GM23338 (cell line): Measurements from ENCODE around the gene CRIP3. TPM values are rescaled to one million over a fixed set of nuclear protein-coding genes. Genes with fewer than 3 reads are reported as not detected.

ENCODE experiments used
- ATAC-seq: fragments of 200-7000 bp; cut with Tn5 transposase; 3 replicates; pipeline ENCODE4 v1.9.1; 2020
- DNase-seq: peaks from one replicate; pipeline ENCODE4 v3.0.0-alpha.2; 2015; ENCODE audit warnings: low spot score
- H2AFZ ChIP-seq: fragments of 200-600 bp; sonication (generic); 2 replicates; pipeline ENCODE4 v1.8.0; 2016; ENCODE audit warnings: antibody characterized with exemption, mild to moderate bottlenecking, moderate library complexity
- H3F3A ChIP-seq: fragments of 200-600 bp; sonication (generic); replicated peaks from 2 replicates; pipeline ENCODE4 v1.8.0; 2017; ENCODE audit warnings: antibody characterized with exemption, mixed run types, low read depth
- H3K27ac ChIP-seq: fragments of 200-600 bp; sonication (generic); 2 replicates; pipeline ENCODE4 v1.6.1; 2016; ENCODE audit warnings: low read depth
- H3K27me3 ChIP-seq: fragments of 200-600 bp; sonication (generic); 2 replicates; pipeline ENCODE4 v1.8.0; 2016; ENCODE audit warnings: mild to moderate bottlenecking, mixed run types, moderate library complexity; ENCODE audit not compliant: insufficient read depth
- H3K36me3 ChIP-seq: fragments of 200-600 bp; sonication (generic); 2 replicates; pipeline ENCODE4 v1.8.0; 2016; ENCODE audit warnings: mild to moderate bottlenecking; ENCODE audit not compliant: insufficient read depth
- H3K4me1 ChIP-seq: fragments of 200-600 bp; sonication (generic); 2 replicates; pipeline ENCODE4 v1.8.0; 2016; ENCODE audit warnings: mild to moderate bottlenecking, moderate library complexity; ENCODE audit not compliant: insufficient read depth
- H3K4me2 ChIP-seq: fragments of 200-600 bp; sonication (generic); 2 replicates; pipeline ENCODE4 v1.7.1; 2017; ENCODE audit warnings: mixed run types
- H3K4me3 ChIP-seq: fragments of 200-600 bp; sonication (generic); 2 replicates; pipeline ENCODE4 v1.6.1; 2016; ENCODE audit warnings: mixed run types
- H3K79me2 ChIP-seq: fragments of 200-600 bp; sonication (generic); replicated peaks from 2 replicates; pipeline ENCODE4 v1.8.0; 2017; ENCODE audit warnings: mild to moderate bottlenecking; ENCODE audit not compliant: insufficient read depth
- H3K9me2 ChIP-seq: fragments of 200-600 bp; sonication (generic); 2 replicates; pipeline ENCODE4 v1.8.0; 2017; ENCODE audit not compliant: insufficient read depth
- H4K20me1 ChIP-seq: fragments of 200-600 bp; sonication (generic); replicated peaks from 2 replicates; pipeline ENCODE4 v1.8.0; 2017; ENCODE audit warnings: mild to moderate bottlenecking; ENCODE audit not compliant: insufficient read depth
- H3K27ac Mint-ChIP-seq: 2 replicates; pipeline ENCODE4 v1.8.0; 2020; ENCODE audit warnings: inconsistent platforms, mild to moderate bottlenecking, moderate library complexity, mixed read lengths
- H3K27me3 Mint-ChIP-seq: 3 replicates; pipeline ENCODE4 v1.8.0; 2022; ENCODE audit warnings: low read depth, mild to moderate bottlenecking, moderate library complexity, mixed read lengths, inconsistent platforms; ENCODE audit not compliant: insufficient read depth, poor library complexity
- H3K36me3 Mint-ChIP-seq: 3 replicates; pipeline ENCODE4 v1.8.0; 2021; ENCODE audit warnings: low read depth, mild to moderate bottlenecking, inconsistent platforms, moderate library complexity, mixed read lengths
- H3K4me1 Mint-ChIP-seq: 3 replicates; pipeline ENCODE4 v1.8.0; 2020; ENCODE audit warnings: mild to moderate bottlenecking, inconsistent platforms, mixed read lengths
- H3K4me3 Mint-ChIP-seq: 3 replicates; pipeline ENCODE4 v1.8.0; 2021; ENCODE audit warnings: moderate library complexity, mild to moderate bottlenecking, inconsistent platforms, mixed read lengths
- H3K9me3 Mint-ChIP-seq: 3 replicates; pipeline ENCODE4 v1.8.0; 2020; ENCODE audit warnings: moderate library complexity, mild to moderate bottlenecking, inconsistent platforms, mixed read lengths
- CREB1 ChIP-seq: fragments of 250-450 bp; sonication (Bioruptor Pico); IDR thresholded peaks from 2 replicates; pipeline ENCODE4 v1.5.0; 2020; ENCODE audit warnings: low read depth, mild to moderate bottlenecking, moderate library complexity
- EZH2 ChIP-seq: fragments of 200-600 bp; sonication (generic); IDR thresholded peaks from one replicate; pipeline ENCODE4 v1.8.0; 2017; ENCODE audit warnings: antibody characterized with exemption, mild to moderate bottlenecking, low read depth; ENCODE audit not compliant: unreplicated experiment
- EZH2phosphoT487 ChIP-seq: fragments of 200-600 bp; sonication (generic); IDR thresholded peaks from one replicate; pipeline ENCODE4 v1.8.1; 2018; ENCODE audit warnings: antibody characterized with exemption; ENCODE audit not compliant: unreplicated experiment
- JUNB ChIP-seq: IDR thresholded peaks from one replicate; pipeline ENCODE4 v1.6.1; 2016; ENCODE audit warnings: antibody characterized with exemption; ENCODE audit not compliant: unreplicated experiment
- NANOG ChIP-seq: IDR thresholded peaks from 2 replicates; pipeline ENCODE4 v1.6.1; 2016; ENCODE audit warnings: antibody characterized with exemption, borderline replicate concordance
- POLR2AphosphoS5 ChIP-seq: IDR thresholded peaks from 2 replicates; pipeline ENCODE4 v1.6.1; 2016; ENCODE audit warnings: antibody characterized with exemption, low read depth
- STAT1 ChIP-seq: IDR thresholded peaks from one replicate; pipeline ENCODE4 v1.6.1; 2016; ENCODE audit warnings: antibody characterized with exemption; ENCODE audit not compliant: unreplicated experiment
- ZNF114 ChIP-seq: fragments of 250-450 bp; sonication (Bioruptor Pico); IDR thresholded peaks from 2 replicates; pipeline ENCODE4 v1.5.0; 2020; ENCODE audit warnings: mild to moderate bottlenecking, moderate library complexity
- ZNF331 ChIP-seq: fragments of 250-450 bp; sonication (Bioruptor Pico); IDR thresholded peaks from 2 replicates; pipeline ENCODE4 v1.5.0; 2020; ENCODE audit warnings: low read depth, mild to moderate bottlenecking, moderate library complexity
- polyA plus RNA-seq: library from polyadenylated mRNA; unstranded; fragments of >200 nt; fragmentation: Nextera tagmentation; extraction: Ambion mirVana; gene quantifications from 2 replicates; pipeline ENCODE4 v1.2.1, GENCODE V29; 2016
- total RNA-seq: library from RNA; depleted of rRNA; stranded (reverse); fragments of >200 nt; shearing (Covaris generic); gene quantifications from 2 replicates; pipeline ENCODE4 v1.2.3, GENCODE V29; 2014
- TF ChIP-seq, protein P1 (sequence below), 2 experiments: fragments of 200-600 bp in 1 of 2; sonication (generic) in 1 of 2; conservative IDR thresholded peaks; 2 replicates each; pipeline versions ENCODE4 v1.5.1 to v1.6.1; 2016 to 2017; ENCODE audit warnings: antibody characterized with exemption in 2 of 2, low read depth in 2 of 2, mild to moderate bottlenecking in 2 of 2, moderate library complexity in 1 of 2
- TF ChIP-seq, protein P2 (sequence below): fragments of 250-450 bp; sonication (Bioruptor Pico); IDR thresholded peaks from 2 replicates; pipeline ENCODE4 v1.5.0; 2020; ENCODE audit warnings: mild to moderate bottlenecking, moderate library complexity
- TF ChIP-seq, protein P3 (sequence below): IDR thresholded peaks from 2 replicates; pipeline ENCODE4 v1.6.1; 2016; ENCODE audit warnings: antibody characterized with exemption
- TF ChIP-seq, protein P4 (sequence below): IDR thresholded peaks from one replicate; pipeline ENCODE4 v1.6.1; 2018; ENCODE audit warnings: antibody characterized with exemption; ENCODE audit not compliant: unreplicated experiment

CRIP3 gene
- total and polyA plus RNA-seq, 2 experiments from 2014 or later: 22.0 to 36.0 TPM

DNA sequence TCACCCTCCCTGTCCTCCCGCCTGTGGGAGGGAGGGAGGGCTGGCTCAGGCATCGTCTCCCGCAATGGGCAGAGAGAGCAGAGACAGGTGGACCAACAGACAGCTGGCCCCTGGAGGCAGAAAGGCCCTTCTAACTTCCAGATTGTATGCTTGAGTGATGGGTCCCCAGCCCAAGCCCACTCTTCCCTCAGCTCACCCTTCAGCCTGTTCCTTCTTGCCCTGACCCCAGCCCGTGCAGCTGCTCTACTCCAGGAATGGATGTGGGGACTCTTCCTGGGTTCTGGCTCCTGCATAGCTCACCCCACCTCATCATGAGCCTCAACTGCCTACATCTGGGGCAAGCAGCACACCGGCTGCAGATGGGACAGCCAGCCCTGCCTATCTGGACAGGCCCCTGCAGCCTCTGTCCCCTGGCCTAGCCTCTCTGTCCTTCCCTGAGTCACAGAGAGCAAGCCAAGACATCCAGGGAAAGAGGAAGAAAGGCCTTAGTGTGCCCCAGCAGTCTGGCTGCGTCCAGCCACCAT is 22.1 kb downstream of the CRIP3 start:
- Histone ChIP-seq H2AFZ (no peak overlapping the region), H3K9me2 (no peaks in the 10 kb centered on the region), H3K36me3 (no peaks in the 10 kb centered on the region), H3K27me3 (peaks cover 24% of the 10 kb centered on the region), H3F3A (no peaks in the 10 kb centered on the region), H3K4me2 (no peak overlapping the region), H3K27ac (no peak overlapping the region), H3K79me2 (no peaks in the 10 kb centered on the region), H3K4me1 (peaks cover 4% of the 10 kb centered on the region; the same call in 1 of the 2 replicates), H4K20me1 (no peaks in the 10 kb centered on the region), H3K4me3 (no peak overlapping the region)
- no peak for TF ChIP-seq CREB1 (CRISPR knock-in tag)
- TF ChIP-seq NANOG: no peak
- TF ChIP-seq EZH2: no peak
- no peak for TF ChIP-seq ZNF114 (CRISPR knock-in tag)
- no peak for TF ChIP-seq POLR2AphosphoS5
- TF ChIP-seq STAT1: no peak
- no peak for TF ChIP-seq JUNB
- TF ChIP-seq, protein P1, sequence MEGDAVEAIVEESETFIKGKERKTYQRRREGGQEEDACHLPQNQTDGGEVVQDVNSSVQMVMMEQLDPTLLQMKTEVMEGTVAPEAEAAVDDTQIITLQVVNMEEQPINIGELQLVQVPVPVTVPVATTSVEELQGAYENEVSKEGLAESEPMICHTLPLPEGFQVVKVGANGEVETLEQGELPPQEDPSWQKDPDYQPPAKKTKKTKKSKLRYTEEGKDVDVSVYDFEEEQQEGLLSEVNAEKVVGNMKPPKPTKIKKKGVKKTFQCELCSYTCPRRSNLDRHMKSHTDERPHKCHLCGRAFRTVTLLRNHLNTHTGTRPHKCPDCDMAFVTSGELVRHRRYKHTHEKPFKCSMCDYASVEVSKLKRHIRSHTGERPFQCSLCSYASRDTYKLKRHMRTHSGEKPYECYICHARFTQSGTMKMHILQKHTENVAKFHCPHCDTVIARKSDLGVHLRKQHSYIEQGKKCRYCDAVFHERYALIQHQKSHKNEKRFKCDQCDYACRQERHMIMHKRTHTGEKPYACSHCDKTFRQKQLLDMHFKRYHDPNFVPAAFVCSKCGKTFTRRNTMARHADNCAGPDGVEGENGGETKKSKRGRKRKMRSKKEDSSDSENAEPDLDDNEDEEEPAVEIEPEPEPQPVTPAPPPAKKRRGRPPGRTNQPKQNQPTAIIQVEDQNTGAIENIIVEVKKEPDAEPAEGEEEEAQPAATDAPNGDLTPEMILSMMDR (conservative IDR thresholded peaks at IDR 0.05; ENCODE audit: low read depth in 2 of 2): no peak
- TF ChIP-seq EZH2phosphoT487: no peak
- TF ChIP-seq, protein P2, sequence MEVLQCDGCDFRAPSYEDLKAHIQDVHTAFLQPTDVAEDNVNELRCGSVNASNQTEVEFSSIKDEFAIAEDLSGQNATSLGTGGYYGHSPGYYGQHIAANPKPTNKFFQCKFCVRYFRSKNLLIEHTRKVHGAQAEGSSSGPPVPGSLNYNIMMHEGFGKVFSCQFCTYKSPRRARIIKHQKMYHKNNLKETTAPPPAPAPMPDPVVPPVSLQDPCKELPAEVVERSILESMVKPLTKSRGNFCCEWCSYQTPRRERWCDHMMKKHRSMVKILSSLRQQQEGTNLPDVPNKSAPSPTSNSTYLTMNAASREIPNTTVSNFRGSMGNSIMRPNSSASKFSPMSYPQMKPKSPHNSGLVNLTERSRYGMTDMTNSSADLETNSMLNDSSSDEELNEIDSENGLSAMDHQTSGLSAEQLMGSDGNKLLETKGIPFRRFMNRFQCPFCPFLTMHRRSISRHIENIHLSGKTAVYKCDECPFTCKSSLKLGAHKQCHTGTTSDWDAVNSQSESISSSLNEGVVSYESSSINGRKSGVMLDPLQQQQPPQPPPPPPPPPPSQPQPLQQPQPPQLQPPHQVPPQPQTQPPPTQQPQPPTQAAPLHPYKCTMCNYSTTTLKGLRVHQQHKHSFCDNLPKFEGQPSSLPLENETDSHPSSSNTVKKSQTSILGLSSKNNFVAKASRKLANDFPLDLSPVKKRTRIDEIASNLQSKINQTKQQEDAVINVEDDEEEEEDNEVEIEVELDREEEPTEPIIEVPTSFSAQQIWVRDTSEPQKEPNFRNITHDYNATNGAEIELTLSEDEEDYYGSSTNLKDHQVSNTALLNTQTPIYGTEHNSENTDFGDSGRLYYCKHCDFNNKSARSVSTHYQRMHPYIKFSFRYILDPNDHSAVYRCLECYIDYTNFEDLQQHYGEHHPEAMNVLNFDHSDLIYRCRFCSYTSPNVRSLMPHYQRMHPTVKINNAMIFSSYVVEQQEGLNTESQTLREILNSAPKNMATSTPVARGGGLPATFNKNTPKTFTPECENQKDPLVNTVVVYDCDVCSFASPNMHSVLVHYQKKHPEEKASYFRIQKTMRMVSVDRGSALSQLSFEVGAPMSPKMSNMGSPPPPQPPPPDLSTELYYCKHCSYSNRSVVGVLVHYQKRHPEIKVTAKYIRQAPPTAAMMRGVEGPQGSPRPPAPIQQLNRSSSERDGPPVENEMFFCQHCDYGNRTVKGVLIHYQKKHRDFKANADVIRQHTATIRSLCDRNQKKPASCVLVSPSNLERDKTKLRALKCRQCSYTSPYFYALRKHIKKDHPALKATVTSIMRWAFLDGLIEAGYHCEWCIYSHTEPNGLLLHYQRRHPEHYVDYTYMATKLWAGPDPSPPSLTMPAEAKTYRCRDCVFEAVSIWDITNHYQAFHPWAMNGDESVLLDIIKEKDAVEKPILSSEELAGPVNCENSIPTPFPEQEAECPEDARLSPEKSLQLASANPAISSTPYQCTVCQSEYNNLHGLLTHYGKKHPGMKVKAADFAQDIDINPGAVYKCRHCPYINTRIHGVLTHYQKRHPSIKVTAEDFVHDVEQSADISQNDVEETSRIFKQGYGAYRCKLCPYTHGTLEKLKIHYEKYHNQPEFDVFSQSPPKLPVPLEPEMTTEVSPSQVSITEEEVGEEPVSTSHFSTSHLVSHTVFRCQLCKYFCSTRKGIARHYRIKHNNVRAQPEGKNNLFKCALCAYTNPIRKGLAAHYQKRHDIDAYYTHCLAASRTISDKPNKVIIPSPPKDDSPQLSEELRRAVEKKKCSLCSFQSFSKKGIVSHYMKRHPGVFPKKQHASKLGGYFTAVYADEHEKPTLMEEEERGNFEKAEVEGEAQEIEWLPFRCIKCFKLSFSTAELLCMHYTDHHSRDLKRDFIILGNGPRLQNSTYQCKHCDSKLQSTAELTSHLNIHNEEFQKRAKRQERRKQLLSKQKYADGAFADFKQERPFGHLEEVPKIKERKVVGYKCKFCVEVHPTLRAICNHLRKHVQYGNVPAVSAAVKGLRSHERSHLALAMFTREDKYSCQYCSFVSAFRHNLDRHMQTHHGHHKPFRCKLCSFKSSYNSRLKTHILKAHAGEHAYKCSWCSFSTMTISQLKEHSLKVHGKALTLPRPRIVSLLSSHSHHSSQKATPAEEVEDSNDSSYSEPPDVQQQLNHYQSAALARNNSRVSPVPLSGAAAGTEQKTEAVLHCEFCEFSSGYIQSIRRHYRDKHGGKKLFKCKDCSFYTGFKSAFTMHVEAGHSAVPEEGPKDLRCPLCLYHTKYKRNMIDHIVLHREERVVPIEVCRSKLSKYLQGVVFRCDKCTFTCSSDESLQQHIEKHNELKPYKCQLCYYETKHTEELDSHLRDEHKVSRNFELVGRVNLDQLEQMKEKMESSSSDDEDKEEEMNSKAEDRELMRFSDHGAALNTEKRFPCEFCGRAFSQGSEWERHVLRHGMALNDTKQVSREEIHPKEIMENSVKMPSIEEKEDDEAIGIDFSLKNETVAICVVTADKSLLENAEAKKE (CRISPR knock-in tag): no peak
- no peak for TF ChIP-seq ZNF331 (CRISPR knock-in tag)
- TF ChIP-seq, protein P3, sequence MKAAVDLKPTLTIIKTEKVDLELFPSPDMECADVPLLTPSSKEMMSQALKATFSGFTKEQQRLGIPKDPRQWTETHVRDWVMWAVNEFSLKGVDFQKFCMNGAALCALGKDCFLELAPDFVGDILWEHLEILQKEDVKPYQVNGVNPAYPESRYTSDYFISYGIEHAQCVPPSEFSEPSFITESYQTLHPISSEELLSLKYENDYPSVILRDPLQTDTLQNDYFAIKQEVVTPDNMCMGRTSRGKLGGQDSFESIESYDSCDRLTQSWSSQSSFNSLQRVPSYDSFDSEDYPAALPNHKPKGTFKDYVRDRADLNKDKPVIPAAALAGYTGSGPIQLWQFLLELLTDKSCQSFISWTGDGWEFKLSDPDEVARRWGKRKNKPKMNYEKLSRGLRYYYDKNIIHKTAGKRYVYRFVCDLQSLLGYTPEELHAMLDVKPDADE: no peak
- TF ChIP-seq, protein P4, sequence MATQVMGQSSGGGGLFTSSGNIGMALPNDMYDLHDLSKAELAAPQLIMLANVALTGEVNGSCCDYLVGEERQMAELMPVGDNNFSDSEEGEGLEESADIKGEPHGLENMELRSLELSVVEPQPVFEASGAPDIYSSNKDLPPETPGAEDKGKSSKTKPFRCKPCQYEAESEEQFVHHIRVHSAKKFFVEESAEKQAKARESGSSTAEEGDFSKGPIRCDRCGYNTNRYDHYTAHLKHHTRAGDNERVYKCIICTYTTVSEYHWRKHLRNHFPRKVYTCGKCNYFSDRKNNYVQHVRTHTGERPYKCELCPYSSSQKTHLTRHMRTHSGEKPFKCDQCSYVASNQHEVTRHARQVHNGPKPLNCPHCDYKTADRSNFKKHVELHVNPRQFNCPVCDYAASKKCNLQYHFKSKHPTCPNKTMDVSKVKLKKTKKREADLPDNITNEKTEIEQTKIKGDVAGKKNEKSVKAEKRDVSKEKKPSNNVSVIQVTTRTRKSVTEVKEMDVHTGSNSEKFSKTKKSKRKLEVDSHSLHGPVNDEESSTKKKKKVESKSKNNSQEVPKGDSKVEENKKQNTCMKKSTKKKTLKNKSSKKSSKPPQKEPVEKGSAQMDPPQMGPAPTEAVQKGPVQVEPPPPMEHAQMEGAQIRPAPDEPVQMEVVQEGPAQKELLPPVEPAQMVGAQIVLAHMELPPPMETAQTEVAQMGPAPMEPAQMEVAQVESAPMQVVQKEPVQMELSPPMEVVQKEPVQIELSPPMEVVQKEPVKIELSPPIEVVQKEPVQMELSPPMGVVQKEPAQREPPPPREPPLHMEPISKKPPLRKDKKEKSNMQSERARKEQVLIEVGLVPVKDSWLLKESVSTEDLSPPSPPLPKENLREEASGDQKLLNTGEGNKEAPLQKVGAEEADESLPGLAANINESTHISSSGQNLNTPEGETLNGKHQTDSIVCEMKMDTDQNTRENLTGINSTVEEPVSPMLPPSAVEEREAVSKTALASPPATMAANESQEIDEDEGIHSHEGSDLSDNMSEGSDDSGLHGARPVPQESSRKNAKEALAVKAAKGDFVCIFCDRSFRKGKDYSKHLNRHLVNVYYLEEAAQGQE: no peak
- no peak overlapping the region for H3K27ac Mint-ChIP-seq
- no peaks in the 10 kb centered on the region for H3K9me3 Mint-ChIP-seq
- ATAC-seq (no peak), DNase-seq (no peak)
- H3K27me3 Mint-ChIP-seq: peaks cover 27% of the 10 kb centered on the region
- H3K4me1 Mint-ChIP-seq: peaks cover 12% of the 10 kb centered on the region
- no peak overlapping the region for H3K4me3 Mint-ChIP-seq
- no peaks in the 10 kb centered on the region for H3K36me3 Mint-ChIP-seq
